Type B pancreatic cell (in vitro differentiated cells): Measurements from ENCODE around the gene IL2RA. TPM values are rescaled to one million over a fixed set of nuclear protein-coding genes. Genes with fewer than 3 reads are reported as not detected.
"Not testable (repeated sequence)": the region's sequence is repeated elsewhere in the genome, so short reads cannot be mapped to it uniquely, and the experiment has no call there.

Experiments
- DNase-seq: peaks from one replicate; pipeline ENCODE4 v3.0.0; 2021; ENCODE audit warnings: mixed read lengths; ENCODE audit not compliant: unreplicated experiment; ENCODE audit errors: extremely low spot score
- H3K27ac Mint-ChIP-seq: 2 replicates; pipeline ENCODE4 v1.8.0; 2021; ENCODE audit warnings: mild to moderate bottlenecking, mixed read lengths
- H3K27me3 Mint-ChIP-seq: 2 replicates; pipeline ENCODE4 v1.8.0; 2021; ENCODE audit warnings: mixed read lengths
- H3K36me3 Mint-ChIP-seq: 2 replicates; pipeline ENCODE4 v1.8.0; 2021; ENCODE audit warnings: mixed read lengths
- H3K4me1 Mint-ChIP-seq: one replicate; pipeline ENCODE4 v1.8.0; 2021; ENCODE audit warnings: mixed read lengths; ENCODE audit not compliant: unreplicated experiment
- H3K4me3 Mint-ChIP-seq: 2 replicates; pipeline ENCODE4 v1.8.0; 2021; ENCODE audit warnings: mild to moderate bottlenecking, mixed read lengths
- H3K9me3 Mint-ChIP-seq: 2 replicates; pipeline ENCODE4 v1.8.0; 2021; ENCODE audit warnings: mixed read lengths
- CTCF ChIP-seq: fragments of 200-600 bp; sonication (generic); conservative IDR thresholded peaks from 2 replicates; pipeline ENCODE4 v1.5.0; 2021; ENCODE audit warnings: antibody characterized with exemption, mild to moderate bottlenecking
- total RNA-seq: library from RNA; stranded (reverse); gene quantifications from 2 replicates; pipeline ENCODE4 v1.2.1, GENCODE V29; 2021; ENCODE audit warnings: low replicate concordance

The IL2RA gene
- total RNA-seq, 1 donor from 2014 or later: not detected

GRCh38 chr10:6006991-6007390 is 55.2 kb downstream of the IL2RA start:
- TF ChIP-seq CTCF: no peak
- no peaks in the 10 kb centered on the region for H3K36me3 Mint-ChIP-seq
- peaks cover 14% of the 10 kb centered on the region for H3K27me3 Mint-ChIP-seq

GRCh38 chr10:6006546-6006945 is 55.6 kb downstream of the IL2RA start:
- Mint-ChIP-seq H3K4me3 (no peak overlapping the region), H3K36me3 (no peaks in the 10 kb centered on the region), H3K4me1 (no peaks in the 10 kb centered on the region), H3K27ac (no peak overlapping the region), H3K9me3 (peaks cover 8% of the 10 kb centered on the region), H3K27me3 (peaks cover 10% of the 10 kb centered on the region)
- no peak for TF ChIP-seq CTCF
- no peak for DNase-seq

More at GRCh38 chr10:6006991-6007390, 55.2 kb downstream of the IL2RA start:
- Mint-ChIP-seq H3K9me3 (peaks cover 8% of the 10 kb centered on the region), H3K4me3 (no peak overlapping the region), H3K4me1 (no peaks in the 10 kb centered on the region), H3K27ac (no peak overlapping the region)
- no peak for DNase-seq

- no peak for DNase-seq
- no peak overlapping the region for H3K4me3 Mint-ChIP-seq
- H3K27ac Mint-ChIP-seq: no peak overlapping the region
- peaks cover 10% of the 10 kb centered on the region for H3K27me3 Mint-ChIP-seq
- H3K36me3 Mint-ChIP-seq: no peaks in the 10 kb centered on the region
- no peak for TF ChIP-seq CTCF
- no peaks in the 10 kb centered on the region for H3K4me1 Mint-ChIP-seq
- peaks cover 8% of the 10 kb centered on the region for H3K9me3 Mint-ChIP-seq
Measured at GRCh38 chr10:6005856-6006395, 56.2 kb downstream of the IL2RA start.

GRCh38 chr10:6005161-6005804 is 56.9 kb downstream of the IL2RA start:
- not testable (repeated sequence) for H3K9me3 Mint-ChIP-seq, H3K36me3 Mint-ChIP-seq, H3K4me1 Mint-ChIP-seq, DNase-seq, H3K4me3 Mint-ChIP-seq, H3K27ac Mint-ChIP-seq
- peaks cover 15% of the 10 kb centered on the region for H3K27me3 Mint-ChIP-seq

GRCh38 chr10:6002809-6003510 is 59.2 kb downstream of the IL2RA start:
- H3K9me3 Mint-ChIP-seq: peaks cover 8% of the 10 kb centered on the region
- no peak overlapping the region for H3K27ac Mint-ChIP-seq
- TF ChIP-seq CTCF: no peak
- no peaks in the 10 kb centered on the region for H3K36me3 Mint-ChIP-seq
- DNase-seq: no peak
- H3K4me3 Mint-ChIP-seq: no peak overlapping the region
- H3K4me1 Mint-ChIP-seq: no peaks in the 10 kb centered on the region
- peaks cover 21% of the 10 kb centered on the region for H3K27me3 Mint-ChIP-seq
